HG02623 (cell line): ENCODE results near the gene ENPP5.
"Not testable (repeated sequence)": the region's sequence is repeated elsewhere in the genome, so short reads cannot be mapped to it uniquely, and the experiment has no call there.

ENCODE experiments used
- ATAC-seq: cut with Tn5 transposase; IDR thresholded peaks from one replicate; pipeline ENCODE4 v1.9.1; 2021; ENCODE audit warnings: moderate library complexity; ENCODE audit not compliant: unreplicated experiment

Gene ENPP5

GRCh38 chr6:46175446-46175845 is 4.7 kb upstream of the ENPP5 start:
- peak; percentile 69 for ATAC-seq

- ATAC-seq: no peak
Measured at GRCh38 chr6:46174904-46175303, 4.1 kb upstream of the ENPP5 start.

- ATAC-seq: no peak
Measured at GRCh38 chr6:46172176-46172575, 1.4 kb upstream of the ENPP5 start.

GRCh38 chr6:46160102-46160501 is 10.7 kb downstream of the ENPP5 start:
- ATAC-seq: no peak

GRCh38 chr6:46159229-46159628 is 11.6 kb downstream of the ENPP5 start:
- no peak for ATAC-seq

- ATAC-seq: no peak
Measured at GRCh38 chr6:46156701-46157100, 14.1 kb downstream of the ENPP5 start.

- not testable (repeated sequence) for ATAC-seq
Measured at GRCh38 chr6:46149066-46149465, 21.7 kb downstream of the ENPP5 start.

GRCh38 chr6:46144270-46144669 is 26.5 kb downstream of the ENPP5 start:
- ATAC-seq: no peak

- ATAC-seq: peak; percentile 73
Measured at GRCh38 chr6:46138281-46138680, 32.5 kb downstream of the ENPP5 start.

- no peak for ATAC-seq
Measured at GRCh38 chr6:46137387-46137786, 33.4 kb downstream of the ENPP5 start.

- ATAC-seq: no peak
Measured at GRCh38 chr6:46136831-46137230, 33.9 kb downstream of the ENPP5 start.

- ATAC-seq: no peak
Measured at GRCh38 chr6:46135176-46135575, 35.6 kb downstream of the ENPP5 start.

GRCh38 chr6:46134216-46134615 is 36.6 kb downstream of the ENPP5 start:
- ATAC-seq: no peak

- not testable (repeated sequence) for ATAC-seq
Measured at GRCh38 chr6:46131291-46131690, 39.5 kb downstream of the ENPP5 start.

GRCh38 chr6:46130666-46131065 is 40.1 kb downstream of the ENPP5 start:
- no peak for ATAC-seq

- peak; percentile 98 for ATAC-seq
Measured at GRCh38 chr6:46129629-46130511, 40.9 kb downstream of the ENPP5 start, which contains the start of gene ENPP4. TSS of gene ENPP4 (plus strand) at chr6:46129989. CDS start at chr6:46139584, 9,595 bp downstream.

GRCh38 chr6:46129291-46129628 is 41.5 kb downstream of the ENPP5 start:
- ATAC-seq: peak; percentile 2

GRCh38 chr6:46128476-46128875 is 42.3 kb downstream of the ENPP5 start:
- no peak for ATAC-seq

GRCh38 chr6:46119679-46120078 is 51.1 kb downstream of the ENPP5 start:
- ATAC-seq: not testable (repeated sequence)

GRCh38 chr6:46118836-46119235 is 51.9 kb downstream of the ENPP5 start:
- no peak for ATAC-seq

- no peak for ATAC-seq
Measured at GRCh38 chr6:46118157-46118556, 52.6 kb downstream of the ENPP5 start.

GRCh38 chr6:46116289-46116688 is 54.5 kb downstream of the ENPP5 start:
- no peak for ATAC-seq

- ATAC-seq: no peak
Measured at GRCh38 chr6:46115634-46116033, 55.1 kb downstream of the ENPP5 start.
